ENCODE results near the gene ZFYVE28. TPM values are rescaled to one million over a fixed set of nuclear protein-coding genes. Genes with fewer than 3 reads are reported as not detected.

The ZFYVE28 gene
- polyA plus RNA-seq, 1 of the 3 experiments (the other 2 are of a cell fraction) = 3.2 TPM

GRCh38 chr4:2417226-2417764, 1.1 kb downstream of the ZFYVE28 start:
- Histone ChIP-seq H3K4me1 (ENCODE audit: control insufficient read depth in 1 of 2, insufficient read depth in 2 of 2, low read depth in 1 of 2, low read length in 1 of 2) (peaks cover 11 to 45% of the 10 kb centered on the region in 2 experiments; a peak in 2 of 4 replicates), H3K36me3 (replicated peaks in 1 of 2; ENCODE audit: control insufficient read depth in 1 of 2, insufficient read depth in 2 of 2, low read length in 1 of 2) (no peaks in the 10 kb centered on the region), H3K79me2 (ENCODE audit: insufficient read depth) (no peaks in the 10 kb centered on the region), H3F3A (replicated peaks; ENCODE audit: insufficient read depth) (peaks cover 26% of the 10 kb centered on the region), H3K9me3 (no peaks in the 10 kb centered on the region), H3K4me2 (peak overlapping the region; percentile 83), H3K9ac (no peak overlapping the region), H3K9me2 (no peaks in the 10 kb centered on the region), H3K27me3 (ENCODE audit: insufficient read depth) (peaks cover 42% of the 10 kb centered on the region), H4K20me1 (ENCODE audit: insufficient read depth) (no peaks in the 10 kb centered on the region), H3K4me3 (ENCODE audit: low read depth in 2 of 2, low read length in 1 of 2) (peak overlapping the region; percentile 61 to 75), H3K27ac (ENCODE audit: low read depth in 2 of 2, low read length in 1 of 2) (no peak overlapping the region), H2AFZ (ENCODE audit: low read depth) (no peak overlapping the region)
- no peak for TF ChIP-seq FOXJ3 (CRISPR knock-in tag; IDR thresholded peaks at IDR 0.05)
- TF ChIP-seq POLR2AphosphoS5 (IDR thresholded peaks at IDR 0.05; ENCODE audit: low read depth, low read length) = no peak
- no peak for TF ChIP-seq RFX5 (IDR thresholded peaks at IDR 0.05; ENCODE audit: low read length)
- TF ChIP-seq USF1 (IDR thresholded peaks at IDR 0.05; ENCODE audit: borderline replicate concordance, low read depth) = no peak
- ChIA-PET CTCF (interaction anchor here (1.5 to 6.3 kb wide), 2 partner anchors 19 to 197 kb away, joined by 4 to 30 read pairs; no protein-coding TSS in a partner anchor), POLR2A (no interaction called here)
- peak; percentile 78 for DNase-seq
- WGBS (ENCODE audit: low lambda C conversion rate) = 2% methylated on average over 9 of the region's 61 CpGs

- peak; percentile 63 for DNase-seq
- Histone ChIP-seq H3K36me3 (replicated peaks in 1 of 2; ENCODE audit: control insufficient read depth in 1 of 2, insufficient read depth in 2 of 2, low read length in 1 of 2) (no peaks in the 10 kb centered on the region), H3K27me3 (ENCODE audit: insufficient read depth) (peaks cover 36% of the 10 kb centered on the region), H3K4me1 (ENCODE audit: control insufficient read depth in 1 of 2, insufficient read depth in 2 of 2, low read depth in 1 of 2, low read length in 1 of 2) (peaks cover 11 to 51% of the 10 kb centered on the region in 2 experiments; a peak in 2 of 4 replicates), H3K9ac (no peak overlapping the region), H4K20me1 (ENCODE audit: insufficient read depth) (no peaks in the 10 kb centered on the region), H3K9me3 (no peaks in the 10 kb centered on the region), H3K79me2 (ENCODE audit: insufficient read depth) (no peaks in the 10 kb centered on the region), H3K27ac (ENCODE audit: low read depth in 2 of 2, low read length in 1 of 2) (no peak overlapping the region), H3F3A (replicated peaks; ENCODE audit: insufficient read depth) (peaks cover 29% of the 10 kb centered on the region), H3K4me2 (peak overlapping the region; percentile 53; the same call in 1 of the 2 replicates), H3K4me3 (ENCODE audit: low read depth in 2 of 2, low read length in 1 of 2) (peak overlapping the region; percentile 38 to 75; a peak in 3 of 4 replicates), H3K9me2 (no peaks in the 10 kb centered on the region), H2AFZ (ENCODE audit: low read depth) (no peak overlapping the region)
- POLR2A ChIA-PET = interaction anchor here (1.2 kb wide), 1 partner anchor 119 kb away, joined by 3 read pairs; no protein-coding TSS in a partner anchor
- CTCF ChIA-PET = interaction anchor here (0.7 to 6.3 kb wide), 5 partner anchors 17 to 196 kb away, joined by 3 to 30 read pairs (median 3); no protein-coding TSS in a partner anchor
- WGBS (ENCODE audit: low lambda C conversion rate) = 12% methylated on average over 20 of the region's 55 CpGs
- TF ChIP-seq USF1 (IDR thresholded peaks at IDR 0.05; ENCODE audit: borderline replicate concordance, low read depth) (no peak), MEF2A (IDR thresholded peaks at IDR 0.05; ENCODE audit: borderline replicate concordance, low read depth) (no peak), TEAD4 (IDR thresholded peaks at IDR 0.05; ENCODE audit: borderline replicate concordance, insufficient read depth) (no peak), SIN3A (IDR thresholded peaks at IDR 0.05; ENCODE audit: borderline replicate concordance, low read depth, low read length) (no peak), CHD2 (IDR thresholded peaks at IDR 0.05; ENCODE audit: low read length, partially characterized antibody) (no peak)
- TF ChIP-seq, protein P1, sequence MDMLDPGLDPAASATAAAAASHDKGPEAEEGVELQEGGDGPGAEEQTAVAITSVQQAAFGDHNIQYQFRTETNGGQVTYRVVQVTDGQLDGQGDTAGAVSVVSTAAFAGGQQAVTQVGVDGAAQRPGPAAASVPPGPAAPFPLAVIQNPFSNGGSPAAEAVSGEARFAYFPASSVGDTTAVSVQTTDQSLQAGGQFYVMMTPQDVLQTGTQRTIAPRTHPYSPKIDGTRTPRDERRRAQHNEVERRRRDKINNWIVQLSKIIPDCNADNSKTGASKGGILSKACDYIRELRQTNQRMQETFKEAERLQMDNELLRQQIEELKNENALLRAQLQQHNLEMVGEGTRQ (IDR thresholded peaks at IDR 0.05; ENCODE audit: borderline replicate concordance, low read depth, low read length) = no peak
Measured at GRCh38 chr4:2416564-2417225, 1.8 kb downstream of the ZFYVE28 start.

Data from SK-N-SH (cell line).